Skeletal muscle tissue (tissue), 4 donors: ENCODE results near the gene SLC38A5. TPM values are rescaled to one million over a fixed set of nuclear protein-coding genes. Genes with fewer than 3 reads are reported as not detected.

ENCODE experiments used
- H3K27ac ChIP-seq: one replicate; pipeline ENCODE4 v1.7.0; 2013; ENCODE audit warnings: mild to moderate bottlenecking, low read depth, low read length, inconsistent platforms
- H3K27me3 ChIP-seq, 3 donors: one replicate each; pipeline ENCODE4 v1.7.0; 2013; ENCODE audit warnings: low read length in 3 of 3; ENCODE audit not compliant: control insufficient read depth in 3 of 3, insufficient read depth in 3 of 3
- H3K36me3 ChIP-seq, 3 donors: one replicate each; pipeline ENCODE4 v1.7.0; 2013; ENCODE audit warnings: low read length in 3 of 3; ENCODE audit not compliant: control insufficient read depth in 3 of 3, insufficient read depth in 3 of 3
- H3K4me1 ChIP-seq, 3 donors: one replicate each; pipeline ENCODE4 v1.7.0; 2013; ENCODE audit warnings: low read length in 3 of 3, mild to moderate bottlenecking in 3 of 3; ENCODE audit not compliant: control insufficient read depth in 3 of 3, insufficient read depth in 3 of 3
- H3K4me3 ChIP-seq, 3 donors: one replicate each; pipeline ENCODE4 v1.7.0; 2013; ENCODE audit warnings: low read length in 3 of 3
- H3K9ac ChIP-seq, 3 donors: one replicate each; pipeline ENCODE4 v1.7.0; 2013; ENCODE audit warnings: low read length in 3 of 3, mild to moderate bottlenecking in 3 of 3, moderate library complexity in 2 of 3, low read depth in 1 of 3
- H3K9me3 ChIP-seq, 3 donors: one replicate each; pipeline ENCODE4 v1.7.0; 2013; ENCODE audit warnings: low read length in 3 of 3; ENCODE audit not compliant: control insufficient read depth in 3 of 3
- total RNA-seq: library from RNA; depleted of rRNA; stranded (reverse); fragments of >200 nt; gene quantifications from one replicate; pipeline ENCODE4 v1.2.3, GENCODE V29; 2014
- donor health status: Osteomylitis.

The SLC38A5 gene
- total RNA-seq, 1 donor from 2014 or later: 6.3 TPM

- H3K4me3 ChIP-seq: no peak overlapping the region
Observed at GRCh38 chrX:48493890-48494364, 23.9 kb upstream of the SLC38A5 start.

GRCh38 chrX:48492293-48492910, 22.3 kb upstream of the SLC38A5 start:
- Histone ChIP-seq H3K27me3 (peaks cover 0 to 4% (median 0%) of the 10 kb centered on the region in 3 donors), H3K4me3 (no peak overlapping the region), H3K9me3 (no peaks in the 10 kb centered on the region), H3K36me3 (no peaks in the 10 kb centered on the region), H3K27ac (no peak overlapping the region), H3K9ac (no peak overlapping the region), H3K4me1 (no peaks in the 10 kb centered on the region)

More at GRCh38 chrX:48493890-48494364, 23.9 kb upstream of the SLC38A5 start:
- Histone ChIP-seq H3K36me3 (no peaks in the 10 kb centered on the region), H3K9ac (no peak overlapping the region), H3K27me3 (peaks cover 0 to 4% (median 0%) of the 10 kb centered on the region in 3 donors), H3K4me1 (no peaks in the 10 kb centered on the region), H3K9me3 (no peaks in the 10 kb centered on the region), H3K27ac (no peak overlapping the region)

- H3K4me1 ChIP-seq: no peaks in the 10 kb centered on the region
- H3K27me3 ChIP-seq: peaks cover 0 to 4% (median 0%) of the 10 kb centered on the region in 3 donors
- no peak overlapping the region for H3K4me3 ChIP-seq
- no peak overlapping the region for H3K27ac ChIP-seq
- peaks cover 0 to 2% (median 0%) of the 10 kb centered on the region in 3 donors for H3K36me3 ChIP-seq
- H3K9me3 ChIP-seq: no peaks in the 10 kb centered on the region
- no peak overlapping the region for H3K9ac ChIP-seq
Observed at GRCh38 chrX:48491809-48492208, 21.7 kb upstream of the SLC38A5 start.

- Histone ChIP-seq H3K27ac (no peak overlapping the region), H3K36me3 (peaks cover 0 to 2% (median 0%) of the 10 kb centered on the region in 3 donors), H3K4me1 (no peaks in the 10 kb centered on the region), H3K9ac (no peak overlapping the region), H3K27me3 (peaks cover 0 to 4% (median 0%) of the 10 kb centered on the region in 3 donors), H3K4me3 (no peak overlapping the region), H3K9me3 (no peaks in the 10 kb centered on the region)
Observed at GRCh38 chrX:48490661-48491060, 20.6 kb upstream of the SLC38A5 start.

- Histone ChIP-seq H3K4me1 (no peaks in the 10 kb centered on the region), H3K9me3 (no peaks in the 10 kb centered on the region), H3K27me3 (peaks cover 0 to 4% (median 0%) of the 10 kb centered on the region in 3 donors), H3K9ac (no peak overlapping the region), H3K4me3 (no peak overlapping the region), H3K36me3 (peaks cover 0 to 5% (median 0%) of the 10 kb centered on the region in 3 donors), H3K27ac (no peak overlapping the region)
Observed at GRCh38 chrX:48489892-48490291, 19.8 kb upstream of the SLC38A5 start.

GRCh38 chrX:48489296-48489695, 19.2 kb upstream of the SLC38A5 start:
- H3K4me1 ChIP-seq: no peaks in the 10 kb centered on the region
- no peak overlapping the region for H3K27ac ChIP-seq
- H3K36me3 ChIP-seq: peaks cover 0 to 5% (median 0%) of the 10 kb centered on the region in 3 donors
- H3K9ac ChIP-seq: no peak overlapping the region
- H3K4me3 ChIP-seq: no peak overlapping the region
- H3K27me3 ChIP-seq: peaks cover 0 to 4% (median 0%) of the 10 kb centered on the region in 3 donors
- H3K9me3 ChIP-seq: no peaks in the 10 kb centered on the region

- Histone ChIP-seq H3K9ac (no peak overlapping the region), H3K4me3 (no peak overlapping the region), H3K27ac (no peak overlapping the region), H3K27me3 (peaks cover 0 to 4% (median 0%) of the 10 kb centered on the region in 3 donors), H3K36me3 (peaks cover 0 to 7% (median 0%) of the 10 kb centered on the region in 3 donors), H3K4me1 (no peaks in the 10 kb centered on the region), H3K9me3 (no peaks in the 10 kb centered on the region)
Observed at GRCh38 chrX:48488034-48488433, 18.0 kb upstream of the SLC38A5 start.

GRCh38 chrX:48487362-48487798, 17.3 kb upstream of the SLC38A5 start:
- H3K4me3 ChIP-seq: no peak overlapping the region
- H3K27me3 ChIP-seq: peaks cover 0 to 4% (median 0%) of the 10 kb centered on the region in 3 donors
- H3K27ac ChIP-seq: no peak overlapping the region
- H3K9me3 ChIP-seq: no peaks in the 10 kb centered on the region
- no peaks in the 10 kb centered on the region for H3K4me1 ChIP-seq
- peaks cover 2 to 8% (median 3%) of the 10 kb centered on the region in 3 donors for H3K36me3 ChIP-seq
- H3K9ac ChIP-seq: no peak overlapping the region

- Histone ChIP-seq H3K27ac (no peak overlapping the region), H3K4me1 (no peaks in the 10 kb centered on the region), H3K27me3 (no peaks in the 10 kb centered on the region), H3K9ac (no peak overlapping the region), H3K4me3 (no peak overlapping the region), H3K9me3 (no peaks in the 10 kb centered on the region), H3K36me3 (peaks cover 8 to 15% (median 15%) of the 10 kb centered on the region in 3 donors)
Observed at GRCh38 chrX:48482526-48482925, 12.5 kb upstream of the SLC38A5 start.

GRCh38 chrX:48480583-48480982, 10.5 kb upstream of the SLC38A5 start:
- Histone ChIP-seq H3K27me3 (no peaks in the 10 kb centered on the region), H3K4me3 (no peak overlapping the region), H3K4me1 (peaks cover 0 to 3% (median 3%) of the 10 kb centered on the region in 3 donors), H3K9ac (no peak overlapping the region), H3K36me3 (peaks cover 8 to 15% (median 13%) of the 10 kb centered on the region in 3 donors), H3K9me3 (no peaks in the 10 kb centered on the region), H3K27ac (no peak overlapping the region)
